WERI-Rb-1 (cell line): ENCODE results near the gene CMIP.

Source experiments
- DNase-seq: peaks from one replicate; pipeline ENCODE4 v3.0.0-alpha.2; 2020
- H3K27ac ChIP-seq: fragments of 250-450 bp; sonication (Bioruptor Pico); 2 replicates; pipeline ENCODE4 v1.5.1; 2020; ENCODE audit warnings: mild to moderate bottlenecking, moderate library complexity
- H3K27me3 ChIP-seq: fragments of 250-450 bp; sonication (Bioruptor Pico); 2 replicates; pipeline ENCODE4 v1.5.1; 2021; ENCODE audit warnings: mild to moderate bottlenecking, low read depth, moderate library complexity; ENCODE audit not compliant: insufficient read depth, severe bottlenecking
- H3K36me3 ChIP-seq: fragments of 250-450 bp; sonication (Bioruptor Pico); 2 replicates; pipeline ENCODE4 v1.5.1; 2020; ENCODE audit warnings: mild to moderate bottlenecking, moderate library complexity
- H3K4me3 ChIP-seq: 2 replicates; pipeline ENCODE4 v1.5.1; 2011; ENCODE audit warnings: low read depth, mild to moderate bottlenecking, control low read depth, low read length
- H3K9me3 ChIP-seq: fragments of 250-450 bp; sonication (Bioruptor Pico); 2 replicates; pipeline ENCODE4 v1.5.1; 2021; ENCODE audit warnings: mild to moderate bottlenecking, moderate library complexity; ENCODE audit not compliant: severe bottlenecking
- TF ChIP-seq, protein P1 (sequence below): IDR thresholded peaks from 2 replicates; pipeline ENCODE4 v1.5.1; 2011; ENCODE audit warnings: low read depth, mild to moderate bottlenecking, control low read depth, inconsistent platforms, low read length

CMIP gene

DNA sequence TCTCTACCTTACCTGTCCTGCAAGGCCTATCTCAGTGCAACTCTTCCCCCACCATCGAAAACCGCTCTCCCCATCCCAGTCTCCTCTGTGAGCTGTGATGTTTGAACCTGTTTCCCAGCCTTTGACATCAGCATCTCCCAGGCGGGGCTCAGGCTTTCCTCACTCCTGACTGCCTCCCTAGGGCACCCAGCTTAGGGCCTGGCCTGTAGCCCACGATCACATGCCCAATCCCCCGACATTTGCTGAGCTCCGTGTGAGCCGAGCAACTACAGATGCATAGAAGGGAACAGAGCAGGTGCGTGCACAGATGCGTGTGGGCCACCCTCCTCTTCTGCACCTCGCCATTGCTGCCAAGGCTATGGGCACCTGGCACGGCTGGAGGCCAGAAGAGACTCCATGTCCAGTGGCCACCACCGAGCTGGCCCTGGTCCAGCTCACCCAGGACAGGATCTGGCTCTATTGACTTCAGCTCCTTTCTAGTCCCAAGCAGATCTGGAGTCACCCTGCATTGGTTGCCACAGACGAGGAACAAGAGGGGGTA, 35.5 kb upstream of the CMIP start:
- Histone ChIP-seq H3K9me3 (no peaks in the 10 kb centered on the region), H3K4me3 (no peak overlapping the region), H3K36me3 (no peaks in the 10 kb centered on the region), H3K27ac (no peak overlapping the region), H3K27me3 (no peaks in the 10 kb centered on the region)
- TF ChIP-seq, protein P1, sequence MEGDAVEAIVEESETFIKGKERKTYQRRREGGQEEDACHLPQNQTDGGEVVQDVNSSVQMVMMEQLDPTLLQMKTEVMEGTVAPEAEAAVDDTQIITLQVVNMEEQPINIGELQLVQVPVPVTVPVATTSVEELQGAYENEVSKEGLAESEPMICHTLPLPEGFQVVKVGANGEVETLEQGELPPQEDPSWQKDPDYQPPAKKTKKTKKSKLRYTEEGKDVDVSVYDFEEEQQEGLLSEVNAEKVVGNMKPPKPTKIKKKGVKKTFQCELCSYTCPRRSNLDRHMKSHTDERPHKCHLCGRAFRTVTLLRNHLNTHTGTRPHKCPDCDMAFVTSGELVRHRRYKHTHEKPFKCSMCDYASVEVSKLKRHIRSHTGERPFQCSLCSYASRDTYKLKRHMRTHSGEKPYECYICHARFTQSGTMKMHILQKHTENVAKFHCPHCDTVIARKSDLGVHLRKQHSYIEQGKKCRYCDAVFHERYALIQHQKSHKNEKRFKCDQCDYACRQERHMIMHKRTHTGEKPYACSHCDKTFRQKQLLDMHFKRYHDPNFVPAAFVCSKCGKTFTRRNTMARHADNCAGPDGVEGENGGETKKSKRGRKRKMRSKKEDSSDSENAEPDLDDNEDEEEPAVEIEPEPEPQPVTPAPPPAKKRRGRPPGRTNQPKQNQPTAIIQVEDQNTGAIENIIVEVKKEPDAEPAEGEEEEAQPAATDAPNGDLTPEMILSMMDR: no peak
- DNase-seq: no peak

DNA sequence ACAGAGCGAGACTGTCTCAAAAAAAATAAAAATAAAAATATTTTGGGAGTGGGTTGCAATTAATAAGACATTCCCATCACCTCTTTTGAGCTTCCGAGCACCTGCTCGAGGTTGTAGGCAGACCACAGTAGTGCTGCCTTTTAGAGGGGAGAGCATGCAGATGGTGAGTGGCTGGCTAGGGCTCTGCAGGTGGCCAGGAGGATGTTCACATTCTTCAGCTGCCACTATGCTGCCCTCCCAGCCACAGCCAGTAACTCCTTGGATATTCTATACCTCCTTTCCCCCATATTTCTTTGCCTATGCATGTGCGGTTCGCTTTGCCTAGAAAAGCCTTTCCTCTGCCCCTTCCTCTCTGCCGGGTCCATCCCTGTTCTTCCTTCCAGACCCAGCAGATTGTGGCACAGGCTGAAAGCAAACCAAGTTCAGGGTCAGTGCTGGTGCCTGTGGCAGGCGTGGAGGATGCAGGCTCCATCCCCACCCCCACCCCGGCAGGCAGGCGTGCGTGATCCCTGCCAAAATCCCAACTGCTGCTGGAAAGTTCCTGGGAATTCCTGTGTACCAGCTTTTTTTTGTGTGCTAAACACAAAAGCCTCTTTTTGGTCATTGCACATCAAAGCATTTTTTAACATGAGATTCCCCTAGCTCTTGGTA, 33.8 kb upstream of the CMIP start:
- Histone ChIP-seq H3K9me3 (no peaks in the 10 kb centered on the region), H3K36me3 (no peaks in the 10 kb centered on the region), H3K27ac (no peak overlapping the region), H3K27me3 (no peaks in the 10 kb centered on the region), H3K4me3 (no peak overlapping the region)
- TF ChIP-seq, protein P1: no peak
- no peak for DNase-seq

DNA sequence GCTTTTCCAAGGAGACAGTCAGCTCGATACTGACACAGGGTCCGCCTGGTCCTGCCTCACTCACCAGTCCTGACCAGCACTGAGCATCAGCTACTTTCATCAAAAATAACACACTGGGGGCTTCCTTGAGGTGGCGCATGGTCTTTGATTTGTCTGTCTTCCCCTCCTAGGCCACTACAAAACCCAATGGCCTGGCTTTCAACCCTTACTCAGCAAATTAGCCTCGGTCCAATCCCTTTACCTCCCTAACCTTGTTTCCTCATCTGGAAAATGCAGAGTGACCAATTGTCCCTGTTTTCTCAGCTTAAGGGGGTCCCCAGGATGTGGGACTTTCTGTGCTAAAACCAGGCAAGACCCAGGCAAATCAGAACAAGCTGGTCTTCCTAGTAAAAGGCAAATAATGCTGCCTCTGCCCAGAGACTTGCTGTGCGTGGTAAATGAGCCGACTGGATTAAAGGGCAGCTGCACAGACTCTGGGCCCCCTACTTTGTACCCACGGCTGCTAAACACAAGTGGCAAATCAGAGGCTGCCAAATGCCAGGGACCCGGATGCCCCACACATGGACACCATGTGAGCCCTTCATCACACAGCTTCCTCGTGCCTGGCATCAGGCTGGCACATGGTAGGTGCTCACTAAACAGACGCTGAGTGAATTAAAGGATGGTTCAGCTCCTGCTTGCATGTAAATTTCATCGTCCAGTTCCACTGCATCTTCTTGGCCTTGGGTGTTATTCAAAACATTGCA, 31.2 kb upstream of the CMIP start:
- Histone ChIP-seq H3K27me3 (no peaks in the 10 kb centered on the region), H3K36me3 (no peaks in the 10 kb centered on the region), H3K27ac (no peak overlapping the region), H3K4me3 (no peak overlapping the region), H3K9me3 (no peaks in the 10 kb centered on the region)
- TF ChIP-seq, protein P1: no peak
- no peak for DNase-seq

DNA sequence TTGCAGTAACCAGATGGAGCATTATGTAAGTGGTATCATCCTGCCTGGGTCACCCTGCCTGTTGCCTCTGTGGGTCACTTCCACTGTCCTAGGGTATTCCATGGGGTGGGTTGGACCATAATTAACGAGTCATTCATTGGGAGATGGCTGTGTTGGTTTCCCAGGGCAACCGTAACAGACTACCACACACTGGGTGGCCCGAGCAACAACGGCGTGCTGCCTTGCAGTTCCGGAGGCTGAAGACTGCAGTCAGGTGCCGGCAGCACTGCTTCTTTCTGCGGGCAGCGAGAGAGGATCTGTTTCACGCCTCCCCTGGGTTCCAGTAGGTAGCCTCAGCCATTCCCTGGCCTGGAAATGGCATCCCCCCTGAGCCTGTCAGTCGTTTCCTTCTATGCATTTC, 28.9 kb upstream of the CMIP start:
- Histone ChIP-seq H3K9me3 (no peaks in the 10 kb centered on the region), H3K27me3 (no peaks in the 10 kb centered on the region), H3K36me3 (no peaks in the 10 kb centered on the region), H3K4me3 (no peak overlapping the region), H3K27ac (no peak overlapping the region)
- TF ChIP-seq, protein P1: no peak
- DNase-seq: no peak

DNA sequence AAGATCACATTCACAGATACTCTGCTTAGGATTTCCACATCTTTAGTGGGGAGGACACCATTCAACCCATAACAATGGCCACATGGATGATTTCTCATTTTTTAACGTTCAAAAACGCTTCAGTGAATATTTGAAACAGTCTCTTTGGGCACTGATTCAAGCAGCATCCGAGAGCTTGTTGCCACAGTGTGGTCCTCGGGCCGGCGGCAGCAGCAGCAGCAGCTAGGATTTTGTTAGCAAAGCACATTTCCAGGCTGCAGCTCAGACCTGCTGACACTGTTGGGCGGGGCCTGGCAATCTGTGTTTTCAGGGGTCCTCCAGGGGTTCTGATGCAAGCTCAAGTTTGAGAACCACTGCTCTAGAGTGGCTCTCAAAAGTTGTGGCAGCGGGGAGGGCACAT, 27.9 kb upstream of the CMIP start:
- TF ChIP-seq, protein P1: no peak
- Histone ChIP-seq H3K27me3 (no peaks in the 10 kb centered on the region), H3K27ac (no peak overlapping the region), H3K4me3 (no peak overlapping the region), H3K36me3 (no peaks in the 10 kb centered on the region), H3K9me3 (no peaks in the 10 kb centered on the region)
- DNase-seq: no peak
